GM18498 (cell line): ENCODE measurements around the gene NCBP2.
A peak's percentile ranks its signal among the peaks of the same experiment; 100 is the strongest.
"Not testable (repeated sequence)": the region's sequence is repeated elsewhere in the genome, so short reads cannot be mapped to it uniquely, and the experiment has no call there.

Experiments used
- ATAC-seq: cut with Tn5 transposase; IDR thresholded peaks from one replicate; pipeline ENCODE4 v1.9.1; 2021; ENCODE audit warnings: mild to moderate bottlenecking, moderate library complexity; ENCODE audit not compliant: unreplicated experiment

The NCBP2 gene

DNA sequence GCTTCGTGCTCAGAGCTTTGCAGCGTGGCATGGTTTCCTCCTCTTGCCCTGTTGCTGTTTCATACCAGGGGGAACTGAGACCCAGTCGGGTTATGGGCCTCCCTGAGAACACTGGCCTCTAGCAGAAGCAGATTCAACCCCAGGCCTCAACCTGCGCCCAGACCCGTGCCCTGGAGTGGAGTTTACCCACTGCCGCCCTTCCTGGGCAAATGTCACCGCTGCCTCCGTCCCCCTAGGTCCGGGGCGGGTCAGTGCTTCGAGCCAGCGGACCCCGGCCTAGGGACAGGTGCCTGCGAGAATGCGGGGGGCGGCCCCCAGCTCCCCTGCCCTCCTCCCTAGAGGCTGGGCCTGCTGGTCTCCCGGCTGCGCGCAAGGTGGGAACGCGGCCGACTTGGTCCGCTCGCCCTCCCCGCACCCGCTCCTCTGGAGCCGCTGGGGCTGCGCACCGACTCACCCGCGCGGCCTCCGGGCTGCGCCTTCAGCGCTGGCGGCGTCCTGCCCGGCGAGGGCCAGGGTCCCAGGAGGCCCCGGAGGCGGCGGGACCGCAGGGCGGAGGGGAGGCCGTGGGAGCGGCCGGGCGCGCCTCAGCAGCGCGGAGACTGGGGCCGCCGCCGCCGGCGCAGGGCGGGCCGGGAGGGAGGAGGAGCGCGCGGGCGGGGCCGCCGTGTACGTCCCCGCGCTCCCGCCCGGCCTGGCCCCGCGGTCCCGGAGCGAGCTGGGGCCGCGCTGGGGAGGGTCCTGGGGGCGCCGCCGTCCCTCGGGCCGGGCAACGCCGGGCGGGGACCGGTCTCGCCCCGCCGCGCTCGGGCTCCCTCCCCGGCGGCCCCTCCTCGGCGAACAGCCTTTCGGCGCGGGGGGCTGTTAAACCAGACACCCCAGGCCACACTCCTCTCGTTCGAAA is 26.2 kb upstream of the NCBP2 start, which contains the start of gene PIGZ:
PIGZ (minus strand) TSS at position 601 of the 901 bp plus-strand sequence. CDS start 16,802 bp downstream, outside the sequence.
- ATAC-seq = peak; percentile 65

DNA sequence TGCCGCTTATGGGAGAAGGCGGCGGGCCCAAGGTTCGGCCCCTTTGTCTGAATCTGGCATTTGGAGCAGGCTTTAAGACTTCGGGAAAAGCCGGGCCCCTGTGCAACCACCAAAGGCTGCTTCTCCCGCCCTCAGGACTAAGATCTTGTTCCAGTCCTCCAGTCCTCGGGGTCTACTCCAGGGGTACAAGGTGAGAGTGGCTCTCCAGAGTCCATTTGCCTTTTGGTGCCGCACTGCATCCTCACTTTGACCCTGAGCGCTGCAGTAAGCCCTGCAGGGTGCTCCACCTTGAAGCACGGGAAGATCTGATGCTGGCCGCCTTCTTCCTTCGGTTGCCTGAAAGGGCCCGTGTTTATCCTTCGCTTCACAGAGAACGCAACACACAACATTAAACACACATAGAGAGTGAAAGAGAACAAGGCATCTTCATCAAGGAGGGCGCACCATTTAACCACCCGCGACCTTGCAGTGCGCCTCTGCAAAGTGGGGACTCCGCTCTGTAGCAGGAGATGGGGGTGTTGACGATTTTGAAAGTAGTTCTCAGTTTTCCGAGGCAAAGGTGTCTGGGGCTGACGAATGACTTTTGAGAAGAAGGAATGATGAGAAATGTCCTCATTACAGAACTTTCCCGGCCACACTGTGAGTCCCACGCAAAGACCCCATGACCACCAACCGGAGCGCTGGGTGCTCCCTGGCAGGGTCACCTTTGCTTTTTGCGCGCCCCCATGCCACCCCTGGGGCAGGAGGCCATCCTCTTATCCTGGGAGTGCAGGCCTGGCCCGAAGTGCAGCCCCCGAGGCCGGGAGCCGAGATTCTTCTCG is 25.3 kb upstream of the NCBP2 start:
- no peak for ATAC-seq

DNA sequence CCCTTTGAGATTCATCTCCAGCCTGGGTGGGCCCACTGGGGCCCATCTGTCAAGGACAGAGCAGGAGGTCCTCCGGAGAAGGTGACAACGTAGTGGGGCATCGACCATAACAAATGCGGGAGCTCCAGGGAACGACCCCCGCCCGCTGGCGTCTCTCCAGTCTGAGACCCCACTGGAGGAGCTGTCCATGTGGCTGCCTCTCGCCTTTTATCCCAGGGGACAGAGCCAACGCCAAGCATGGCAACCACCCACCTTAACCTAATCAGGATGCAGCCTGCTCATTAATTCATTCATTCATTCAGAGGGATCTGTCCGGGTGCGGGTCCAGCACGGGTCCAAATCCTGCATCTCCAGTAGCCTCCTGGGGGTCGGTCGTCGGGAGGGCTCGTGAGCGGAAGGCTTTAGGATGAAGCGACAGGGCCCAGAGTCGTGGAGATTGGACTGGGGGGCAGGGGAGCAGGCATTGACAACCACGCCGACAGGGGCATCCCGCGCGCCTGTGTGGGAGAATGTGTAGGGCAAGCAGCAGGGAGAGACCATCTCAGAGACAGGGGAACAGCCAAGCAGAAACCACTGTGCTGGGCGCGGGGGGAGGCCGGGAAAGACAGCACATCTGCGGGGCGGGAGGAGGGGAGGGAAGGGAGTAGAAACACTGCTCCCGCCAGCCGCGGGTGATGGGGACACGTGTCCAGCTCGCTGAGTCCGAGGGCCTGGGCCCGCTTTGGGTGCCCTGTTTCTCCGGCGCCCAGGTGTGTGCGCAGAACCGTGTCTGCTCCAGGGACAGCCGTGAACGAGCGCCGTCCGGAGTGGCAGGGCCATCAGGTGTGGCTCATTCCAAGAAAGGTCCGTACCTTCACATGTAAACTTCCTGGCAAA is 24.4 kb upstream of the NCBP2 start:
- ATAC-seq = no peak

DNA sequence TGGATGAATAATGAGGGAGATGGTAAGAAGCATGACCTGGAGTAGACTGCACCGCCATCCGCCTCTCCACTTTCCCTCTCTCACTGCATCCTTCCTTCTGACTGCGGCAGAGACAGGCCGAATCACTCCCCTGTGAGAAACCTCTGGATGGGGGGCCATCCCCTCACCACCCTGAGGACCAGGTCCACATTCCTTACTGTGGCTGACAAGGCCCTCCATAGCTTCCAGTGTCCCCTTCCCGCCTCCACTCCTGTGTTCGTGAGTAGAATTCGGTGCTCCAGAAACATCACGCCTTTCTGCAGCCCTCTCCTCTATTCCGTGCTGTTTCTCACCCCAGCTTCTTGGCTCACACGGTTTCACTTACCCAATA is 23.5 kb upstream of the NCBP2 start:
- no peak for ATAC-seq

DNA sequence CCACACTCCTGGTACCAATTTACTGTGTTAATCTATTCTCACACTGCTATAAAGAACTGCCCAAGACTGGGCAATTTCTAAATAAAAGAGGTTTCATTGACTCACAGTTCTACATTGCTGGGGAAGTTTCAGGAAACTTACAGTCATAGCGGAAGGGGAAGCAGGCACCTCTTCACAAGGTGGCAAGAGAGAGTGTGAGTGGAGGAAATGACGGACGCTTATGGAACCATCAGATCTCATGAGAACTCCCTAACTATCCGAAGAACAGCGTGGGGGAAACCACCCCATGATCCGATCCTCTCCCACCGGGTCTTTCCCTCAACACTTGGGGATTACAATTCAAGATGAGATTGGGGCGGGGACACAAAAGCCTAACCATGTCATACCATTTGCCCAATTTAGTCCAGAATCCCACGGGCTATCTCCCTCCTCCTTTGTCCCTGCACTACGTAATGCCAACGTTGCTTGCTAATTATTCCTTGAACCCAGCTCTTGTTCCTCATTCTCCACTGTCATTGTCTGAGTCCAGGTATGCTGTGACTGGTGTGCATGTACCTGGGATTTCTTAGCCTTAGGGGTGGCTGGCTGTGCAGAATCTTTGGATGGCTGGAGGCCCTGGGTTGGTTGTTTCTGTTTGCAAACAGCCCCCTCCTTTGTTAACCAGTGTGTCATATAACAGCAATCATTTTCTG is 22.9 kb upstream of the NCBP2 start:
- no peak for ATAC-seq

DNA sequence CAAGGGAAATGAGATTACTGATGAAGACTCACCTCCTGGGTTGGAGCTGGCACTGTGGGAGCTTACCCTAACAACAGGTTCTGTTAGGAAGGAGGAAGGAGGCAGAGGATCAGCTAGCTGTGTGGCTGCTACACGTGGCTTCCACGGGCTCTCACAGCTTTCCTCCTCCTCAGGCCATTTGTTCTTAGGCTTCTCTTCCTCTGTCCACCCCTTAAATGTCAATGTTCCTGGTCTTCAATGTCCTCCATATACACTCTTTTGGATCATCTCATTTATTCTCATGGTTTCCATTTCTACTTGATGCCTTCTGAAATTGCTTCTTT is 21.3 kb upstream of the NCBP2 start:
- ATAC-seq = no peak

DNA sequence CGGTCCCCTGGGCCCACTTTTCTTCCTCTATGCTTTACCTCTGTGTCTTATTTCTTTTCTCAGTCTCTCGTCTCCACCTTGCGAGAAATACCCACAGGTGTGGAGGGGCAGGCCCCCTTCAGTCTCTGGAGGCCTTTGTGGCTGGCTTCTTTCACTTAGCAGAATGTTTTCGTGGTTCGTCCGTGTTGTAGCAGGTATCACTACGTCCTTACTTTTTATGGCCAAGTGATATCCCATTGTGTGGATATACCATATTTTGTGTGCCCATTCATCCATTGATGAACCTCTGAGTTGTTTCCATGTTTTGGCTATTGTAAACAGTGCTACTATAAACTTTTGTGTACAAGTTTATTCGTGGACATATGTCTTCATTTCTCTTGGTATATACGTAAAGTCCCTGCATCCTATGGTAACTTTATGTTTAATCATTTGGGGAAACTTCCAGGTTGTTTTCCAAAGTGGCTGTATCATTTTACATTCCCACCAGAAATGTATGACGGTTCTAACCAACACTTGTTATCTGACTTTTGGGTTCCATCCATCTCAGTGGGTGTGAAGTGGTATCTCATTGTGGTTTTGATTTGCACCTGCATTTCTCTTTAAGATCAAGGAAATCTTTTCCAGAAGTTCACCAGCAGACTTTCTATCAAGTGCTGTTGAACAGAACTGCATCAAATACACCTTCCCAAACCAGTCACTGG is 20.8 kb upstream of the NCBP2 start:
- peak; percentile 62 for ATAC-seq

DNA sequence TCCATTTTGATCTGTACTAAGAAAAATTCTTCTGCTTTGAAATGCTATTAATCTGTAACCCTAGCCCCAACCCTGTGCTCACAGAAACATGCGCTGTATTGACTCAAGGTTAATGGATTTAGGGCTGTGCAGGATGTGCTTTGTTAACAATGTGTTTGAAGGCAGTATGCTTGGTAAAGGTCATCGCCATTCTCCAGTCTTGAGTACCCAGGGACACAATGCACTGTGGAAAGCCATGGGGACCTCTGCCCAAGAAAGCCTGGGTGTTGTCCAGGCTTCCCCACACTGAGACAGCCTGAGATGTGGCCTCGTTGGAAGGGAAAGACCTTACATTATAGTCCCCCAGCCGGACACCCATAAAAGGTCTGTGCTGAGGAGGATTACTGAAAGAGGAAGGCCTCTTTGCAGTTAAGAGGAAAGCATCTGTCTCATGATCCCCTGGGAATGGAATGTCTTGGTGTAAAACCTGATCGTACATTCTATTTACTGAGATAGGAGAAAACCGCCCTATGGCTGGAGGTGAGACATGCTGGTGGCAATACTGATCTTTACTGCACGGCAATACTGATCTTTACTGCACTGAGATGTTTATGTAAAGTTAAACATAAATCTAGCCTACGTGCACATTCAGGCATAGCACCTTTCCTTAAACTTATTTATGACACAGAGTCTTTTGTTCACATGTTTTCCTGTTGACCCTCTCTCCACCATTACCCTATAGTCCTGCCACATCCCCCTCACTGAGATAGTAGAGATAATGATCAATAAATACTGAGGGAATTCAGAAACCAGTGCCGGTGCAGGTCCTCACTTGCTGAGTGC is 20.0 kb upstream of the NCBP2 start:
- no peak for ATAC-seq

DNA sequence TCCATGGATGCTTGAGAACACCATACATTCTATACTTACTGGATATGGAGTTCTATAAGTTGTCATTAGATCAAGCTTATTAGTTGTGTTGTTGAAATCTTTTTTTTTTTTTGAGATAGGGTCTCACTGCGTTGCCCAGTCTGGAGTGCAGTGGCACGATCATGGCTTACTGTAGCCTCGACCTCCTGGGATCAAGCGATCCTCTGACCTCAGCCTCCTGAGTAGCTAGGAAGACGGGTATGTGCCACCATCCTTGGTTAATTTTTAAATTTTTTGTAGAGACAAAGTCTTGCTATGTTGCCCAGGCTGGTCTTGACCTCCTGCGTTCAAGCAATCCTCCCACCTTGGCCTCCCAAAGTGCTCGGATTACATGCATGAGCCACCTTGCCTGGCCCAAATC is 12.5 kb upstream of the NCBP2 start:
- ATAC-seq = no peak

DNA sequence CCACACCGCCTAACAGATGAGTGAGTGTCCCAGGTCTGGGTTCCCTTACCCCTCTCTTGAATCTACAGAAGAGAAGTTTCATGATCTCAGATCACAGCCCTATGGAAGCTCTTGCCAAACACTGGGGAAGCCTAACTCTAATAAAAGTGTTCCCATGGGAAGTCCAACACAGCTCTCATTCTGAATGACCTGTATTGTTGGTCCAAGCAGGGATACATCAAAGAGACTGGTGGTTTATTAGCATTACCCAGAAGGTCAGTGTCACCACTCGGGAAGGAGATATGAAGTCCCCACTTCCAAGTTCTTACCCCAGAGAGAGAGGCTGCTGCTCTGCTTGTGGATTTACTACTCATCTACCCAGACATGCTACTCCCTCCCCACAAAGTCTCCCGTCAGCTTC is 9.0 kb upstream of the NCBP2 start:
- ATAC-seq = no peak

DNA sequence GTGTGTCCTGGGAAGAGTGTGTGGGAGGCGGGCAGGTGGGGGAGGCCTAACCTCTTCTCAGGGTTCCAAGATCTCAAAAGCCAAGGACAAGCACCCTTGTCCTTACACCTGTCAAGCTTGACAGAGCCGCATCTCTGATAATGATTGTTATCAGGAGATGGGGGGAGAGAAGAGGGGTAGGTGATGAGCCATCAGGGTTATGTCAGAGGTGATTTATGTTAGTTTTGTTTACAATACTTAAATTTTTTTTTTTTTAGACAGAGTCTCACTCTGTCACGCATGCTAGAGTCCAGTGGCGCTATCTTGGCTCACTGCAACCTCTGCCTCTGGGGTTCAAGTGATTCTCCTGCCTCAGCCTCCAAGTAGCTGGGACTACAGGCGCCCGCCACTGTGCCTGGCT is 7.4 kb upstream of the NCBP2 start:
- ATAC-seq = no peak

DNA sequence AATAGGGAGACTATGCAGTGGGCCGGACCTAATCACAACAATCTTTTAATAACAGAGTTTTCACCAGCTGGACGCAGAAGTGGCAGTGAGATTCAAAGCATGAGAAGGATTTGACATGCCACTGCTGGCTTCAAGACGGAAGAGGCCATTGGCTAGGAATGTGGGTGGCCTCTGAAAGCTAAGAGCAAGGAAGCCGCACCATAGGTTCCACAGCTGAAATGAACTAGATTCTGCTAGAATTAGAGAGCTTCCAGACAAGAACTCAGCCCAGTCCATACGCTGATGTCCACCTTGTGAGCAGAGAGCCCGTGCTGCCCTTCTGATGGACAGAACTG is 6.9 kb upstream of the NCBP2 start:
- ATAC-seq = no peak

DNA sequence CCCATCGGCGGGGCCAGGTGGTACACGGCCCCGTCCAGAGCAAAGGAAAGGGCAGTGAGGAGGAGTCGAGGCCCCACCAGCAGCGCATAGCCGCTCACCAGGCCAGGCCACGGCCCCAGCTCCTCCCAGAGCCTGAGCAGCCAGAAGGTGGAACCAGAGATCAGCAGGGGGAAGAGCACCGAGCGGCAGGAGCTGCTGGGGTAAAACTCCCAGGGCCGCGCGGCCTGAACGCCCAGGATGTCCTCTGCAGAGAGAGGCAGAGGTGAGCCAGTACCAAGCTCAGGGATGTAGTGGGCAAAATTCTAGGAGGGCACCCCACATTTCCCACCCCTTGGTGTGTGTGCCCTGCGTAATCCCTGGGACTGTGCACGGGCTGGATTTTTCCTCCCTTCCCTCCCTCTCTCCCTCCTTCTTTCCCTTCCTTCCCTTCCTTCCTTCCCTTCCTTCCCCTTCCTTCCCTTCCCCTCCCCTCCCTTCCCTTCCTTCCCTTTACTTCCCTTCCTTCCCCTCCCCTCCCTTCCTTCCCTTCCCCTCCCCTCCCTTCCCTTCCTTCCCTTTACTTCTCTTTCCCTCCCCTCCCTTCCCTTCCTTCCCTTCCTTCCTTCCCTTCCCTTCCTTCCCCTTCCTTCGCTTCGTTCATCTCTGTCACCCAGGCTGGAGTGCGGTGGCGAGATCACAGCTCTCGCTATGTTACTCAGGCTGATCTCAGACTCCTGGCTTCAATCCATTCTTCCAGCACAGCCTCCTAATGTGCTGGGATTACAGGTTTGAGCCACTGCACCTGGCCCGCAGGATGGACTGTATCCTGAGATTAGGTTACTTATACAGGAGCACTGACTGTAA is 6.3 kb upstream of the NCBP2 start:
- no peak for ATAC-seq

DNA sequence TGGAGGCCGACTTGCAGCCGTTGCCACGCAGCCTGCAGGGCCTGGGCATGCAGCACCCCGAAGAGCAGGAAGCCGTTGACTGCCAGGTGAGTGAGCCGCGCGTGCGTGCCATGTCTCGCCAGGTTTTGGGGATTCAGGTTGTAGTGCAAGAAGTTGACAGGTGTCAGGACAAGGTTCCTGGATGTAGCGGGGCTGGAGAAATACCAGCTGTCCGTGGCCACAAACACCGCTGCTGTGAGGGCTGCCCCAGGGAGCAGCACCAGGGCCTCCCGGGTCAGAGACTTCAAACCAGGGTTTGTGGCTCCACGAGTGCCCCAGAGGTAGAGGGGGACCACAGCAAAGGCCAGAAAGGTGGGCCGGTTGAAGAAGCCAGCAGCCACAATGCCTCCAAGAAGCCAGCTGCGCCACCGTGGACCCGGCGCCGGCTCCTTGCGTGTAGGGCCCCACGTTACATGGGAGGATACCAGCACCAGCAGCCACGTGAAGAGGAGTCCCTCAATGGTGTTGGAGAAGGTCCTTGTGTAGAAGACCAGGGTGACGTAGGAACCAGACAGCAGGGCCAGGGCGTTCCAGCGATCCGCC is 5.6 kb upstream of the NCBP2 start:
- no peak for ATAC-seq

DNA sequence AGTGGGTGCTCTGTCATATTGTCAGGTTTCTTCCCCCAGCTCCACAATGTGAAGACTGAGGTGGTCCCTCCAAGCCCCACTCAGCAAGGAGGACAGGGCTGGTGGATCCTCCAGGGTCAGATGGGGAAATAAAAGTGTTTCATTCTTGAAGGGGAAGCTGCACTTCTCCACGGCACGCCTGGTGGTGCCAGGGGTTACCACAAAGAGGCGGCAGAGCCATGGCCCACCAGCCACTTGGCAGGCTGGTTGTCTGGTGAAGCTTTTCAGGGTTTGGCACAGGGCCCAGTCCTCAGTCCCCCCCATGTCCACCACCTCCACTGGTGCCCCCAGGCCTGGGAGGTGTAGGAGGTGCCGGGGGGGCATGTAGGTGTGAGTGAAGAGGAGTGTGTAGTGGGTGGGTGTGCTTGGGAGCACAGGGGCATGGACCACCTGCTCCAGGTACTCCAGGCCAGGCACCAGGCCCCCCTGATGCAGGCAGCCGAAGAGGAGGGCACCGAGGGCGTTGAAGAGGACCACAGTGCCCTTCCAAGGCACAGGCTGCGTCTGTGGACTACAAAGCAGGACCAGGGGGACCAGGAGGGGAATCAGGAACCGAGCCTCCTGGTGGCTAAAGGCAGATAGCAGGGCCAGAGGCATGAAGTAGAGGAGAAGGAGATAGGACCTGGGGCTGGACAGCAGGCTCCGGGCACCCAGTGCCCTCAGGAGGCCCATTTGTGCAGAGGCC is 5.0 kb upstream of the NCBP2 start:
- no peak for ATAC-seq

DNA sequence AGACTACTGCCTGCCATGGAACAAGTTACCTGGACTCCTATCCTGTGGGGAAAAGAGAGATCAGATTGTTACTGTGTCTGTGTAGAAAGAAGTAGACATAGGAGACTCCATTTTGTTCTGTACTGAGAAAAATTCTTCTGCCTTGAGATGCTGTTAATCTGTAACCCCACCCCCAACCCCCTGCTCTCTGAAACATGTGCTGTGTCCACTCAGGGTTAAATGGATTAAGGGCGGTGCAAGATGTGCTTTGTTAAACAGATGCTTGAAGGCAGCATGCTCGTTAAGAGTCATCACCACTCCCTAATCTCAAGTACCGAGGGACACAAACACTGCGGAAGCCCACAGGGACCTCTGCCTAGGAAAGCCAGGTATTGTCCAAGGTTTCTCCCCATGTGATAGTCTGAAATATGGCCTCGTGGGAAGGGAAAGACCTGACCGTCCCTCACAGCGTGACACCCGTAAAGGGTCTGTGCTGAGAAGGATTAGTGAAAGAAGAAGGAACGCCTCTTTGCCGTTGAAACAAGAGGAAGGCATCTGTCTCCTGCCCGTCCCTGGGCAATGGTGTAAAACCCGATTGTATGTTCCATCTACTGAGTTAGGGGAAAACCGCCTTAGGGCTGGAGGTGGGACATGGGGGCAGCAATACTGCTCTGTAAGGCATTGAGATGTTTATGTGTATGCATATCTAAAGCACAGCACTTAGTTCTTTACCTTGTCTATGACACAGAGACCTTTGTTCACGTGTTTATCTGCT is 1.9 kb upstream of the NCBP2 start:
- ATAC-seq = not testable (repeated sequence)

DNA sequence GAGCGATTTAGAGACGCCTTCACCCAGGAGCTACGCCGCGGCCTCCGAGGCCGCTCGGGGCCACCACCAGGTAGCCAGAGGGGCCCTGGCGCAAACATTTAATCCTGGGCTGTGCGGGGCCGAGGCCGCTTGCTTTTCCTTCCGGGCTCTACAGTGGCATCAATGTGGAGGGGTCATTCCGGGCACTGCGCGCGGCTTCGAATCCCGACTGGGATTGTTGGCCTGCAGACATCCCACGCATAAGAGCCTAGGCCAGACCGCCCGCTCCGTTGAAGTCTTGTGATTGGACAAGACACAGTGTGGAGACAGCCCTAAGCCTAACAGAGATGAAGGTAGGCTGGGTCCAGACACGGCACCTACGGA is 568 bp upstream of the NCBP2 start:
- peak; percentile 20 for ATAC-seq
